A549 (cell line): ENCODE results near the gene DISP2. TPM values are rescaled to one million over a fixed set of nuclear protein-coding genes. Genes with fewer than 3 reads are reported as not detected.

Source experiments
- ATAC-seq, 2 experiments: fragments of 200-7000 bp in 1 of 2; fragments of >200 bp in 1 of 2; cut with Nextera tagmentation in 1 of 2; cut with Tn5 transposase in 1 of 2; 3 replicates each; pipeline versions ENCODE4 v1.8.0 to v1.9.1; 2018 to 2020; ENCODE audit warnings: mild to moderate bottlenecking in 1 of 2, moderate library complexity in 1 of 2
- CTCF ChIA-PET: fragments of 300-600 bp; sonication (Branson Sonifier 250); formaldehyde crosslinking; extraction: SDS; loops from one replicate; lab custom pipeline; 2021; ENCODE audit warnings: antibody characterized with exemption, inconsistent platforms; lab: Yijun Ruan, JAX
- POLR2A ChIA-PET: fragments of 350-600 bp; formaldehyde crosslinking; extraction: SDS; loops from one replicate; lab custom pipeline; 2021; ENCODE audit warnings: antibody characterized with exemption, inconsistent platforms; lab: Yijun Ruan, JAX
- DNase-seq, 2 experiments: peaks; one replicate each; pipeline versions ENCODE4 v3.0.0 to v3.0.0-alpha.2; 2011 to 2016; ENCODE audit warnings: low read depth in 1 of 2, low spot score in 1 of 2
- FAIRE-seq: peaks from 2 replicates; lab custom pipeline; 2011; peaks lifted over from hg19 to GRCh38; lab: Jason Lieb, UNC
- H3K27ac ChIP-seq, 2 experiments: fragments of >200 bp; sonication (Bioruptor Twin); formaldehyde crosslinking; 3 replicates each; pipeline ENCODE4 v1.5.1; 2016 to 2017
- H3K4me1 ChIP-seq: fragments of >200 bp; sonication (Bioruptor Twin); formaldehyde crosslinking; 3 replicates; pipeline ENCODE4 v1.6.1; 2016
- H3K4me2 ChIP-seq: fragments of >200 bp; sonication (Bioruptor Twin); formaldehyde crosslinking; 3 replicates; pipeline ENCODE4 v1.6.1; 2016
- H3K4me3 ChIP-seq: fragments of >200 bp; sonication (Bioruptor Twin); formaldehyde crosslinking; 3 replicates; pipeline ENCODE4 v1.5.1; 2016
- H3K9me3 ChIP-seq: fragments of >200 bp; sonication (Bioruptor Twin); formaldehyde crosslinking; 3 replicates; pipeline ENCODE4 v1.6.1; 2016
- ESRRA ChIP-seq: fragments of 150-350 bp; IDR thresholded peaks from 2 replicates; pipeline ENCODE4 v1.6.1; 2014; ENCODE audit warnings: mild to moderate bottlenecking, low read length, borderline replicate concordance
- FOSB ChIP-seq: fragments of 250-450 bp; sonication (Bioruptor Pico); IDR thresholded peaks from 2 replicates; pipeline ENCODE4 v1.5.0; 2020; ENCODE audit warnings: mild to moderate bottlenecking, moderate library complexity
- FOXS1 ChIP-seq: fragments of 250-450 bp; sonication (Bioruptor Pico); IDR thresholded peaks from 2 replicates; pipeline ENCODE4 v1.5.0; 2020; ENCODE audit warnings: mild to moderate bottlenecking, moderate library complexity
- HOXA7 ChIP-seq: fragments of 250-450 bp; sonication (Bioruptor Pico); IDR thresholded peaks from 2 replicates; pipeline ENCODE4 v1.5.0; 2020; ENCODE audit warnings: mild to moderate bottlenecking, moderate library complexity
- JUN ChIP-seq, 2 experiments: fragments of >200 bp; sonication (Bioruptor Twin); formaldehyde crosslinking; IDR thresholded peaks; 2 replicates in 1 of 2; 3 replicates in 1 of 2; pipeline ENCODE4 v1.6.1; 2016 to 2017
- JUNB ChIP-seq: fragments of >200 bp; sonication (Bioruptor Twin); formaldehyde crosslinking; IDR thresholded peaks from 2 replicates; pipeline ENCODE4 v1.6.1; 2016
- KDM1A ChIP-seq: fragments of 200-600 bp; sonication (generic); IDR thresholded peaks from 2 replicates; pipeline ENCODE4 v1.6.1; 2016; ENCODE audit warnings: low read depth, mild to moderate bottlenecking
- MAZ ChIP-seq: fragments of 150-350 bp; IDR thresholded peaks from 2 replicates; pipeline ENCODE4 v1.6.1; 2014; ENCODE audit warnings: antibody characterized with exemption, low read depth, low read length, borderline replicate concordance
- MYC ChIP-seq: IDR thresholded peaks from 2 replicates; pipeline ENCODE4 v1.6.1; 2012; ENCODE audit warnings: mild to moderate bottlenecking, inconsistent platforms, low read length, improper control_type of control experiment, borderline replicate concordance
- NFE2L2 ChIP-seq: fragments of 150-350 bp; conservative IDR thresholded peaks from 2 replicates; pipeline ENCODE4 v1.6.1; 2014; ENCODE audit warnings: low read length
- NPAS2 ChIP-seq: fragments of 250-450 bp; sonication (Bioruptor Pico); IDR thresholded peaks from 2 replicates; pipeline ENCODE4 v1.8.0; 2022; ENCODE audit warnings: mild to moderate bottlenecking, moderate library complexity, borderline replicate concordance
- NR3C1 ChIP-seq: fragments of >200 bp; sonication (Bioruptor Twin); formaldehyde crosslinking; IDR thresholded peaks from 3 replicates; pipeline ENCODE4 v1.6.1; 2017
- PHF8 ChIP-seq: fragments of 200-600 bp; sonication (generic); IDR thresholded peaks from 2 replicates; pipeline ENCODE4 v1.6.1; 2016; ENCODE audit warnings: low read depth, mild to moderate bottlenecking, antibody characterized with exemption, moderate library complexity, borderline replicate concordance
- POLR2AphosphoS2 ChIP-seq: conservative IDR thresholded peaks from 2 replicates; pipeline ENCODE4 v1.6.1; 2012; ENCODE audit warnings: low read length, improper control_type of control experiment, inconsistent platforms
- RARB ChIP-seq: fragments of 250-450 bp; sonication (Bioruptor Pico); IDR thresholded peaks from 2 replicates; pipeline ENCODE4 v1.8.0; 2021; ENCODE audit warnings: mild to moderate bottlenecking, moderate library complexity
- RCOR1 ChIP-seq: fragments of 150-350 bp; IDR thresholded peaks from 2 replicates; pipeline ENCODE4 v1.6.1; 2014; ENCODE audit warnings: antibody characterized with exemption, low read length, low read depth
- RFX5 ChIP-seq: fragments of 450-650 bp; IDR thresholded peaks from 2 replicates; pipeline ENCODE4 v1.7.1; 2014; ENCODE audit warnings: antibody characterized with exemption, mild to moderate bottlenecking, moderate library complexity
- RNF2 ChIP-seq: fragments of 200-600 bp; sonication (generic); IDR thresholded peaks from 2 replicates; pipeline ENCODE4 v1.6.1; 2016; ENCODE audit warnings: low read depth, mild to moderate bottlenecking, antibody characterized with exemption, moderate library complexity, borderline replicate concordance
- SREBF2 ChIP-seq: fragments of 450-650 bp; IDR thresholded peaks from 2 replicates; pipeline ENCODE4 v1.6.1; 2014; ENCODE audit warnings: mild to moderate bottlenecking, moderate library complexity
- TP53 ChIP-seq: fragments of 250-450 bp; sonication (Bioruptor Pico); IDR thresholded peaks from 2 replicates; pipeline ENCODE4 v1.5.0; 2021; ENCODE audit warnings: mild to moderate bottlenecking, moderate library complexity
- ZC3H11A ChIP-seq: fragments of 450-650 bp; IDR thresholded peaks from 2 replicates; pipeline ENCODE4 v1.6.1; 2014; ENCODE audit warnings: antibody characterized with exemption, mild to moderate bottlenecking
- WGBS: methylation state at CpG from one replicate; pipeline ENCODE4 v1.1.6; 2017; ENCODE audit errors: missing lambda C conversion rate; 5-methylcytosine and 5-hydroxymethylcytosine counted together
- polyA plus RNA-seq, 4 experiments: library from polyadenylated mRNA; depleted of rRNA in 3 of 4; stranded (reverse); fragments of >200 nt; fragmentation: RNase III in 1 of 4; extraction: RNeasy Plus Mini Kit Qiagen cat#74134 plus additional on column Dnase treatment in 1 of 4; gene quantifications; 2 replicates in 3 of 4; 3 replicates in 1 of 4; pipeline ENCODE4 v1.2.3, GENCODE V29; 2011 to 2017
- TF ChIP-seq, protein P1 (sequence below): IDR thresholded peaks from 2 replicates; pipeline ENCODE4 v1.6.1; 2012
- TF ChIP-seq, protein P2 (sequence below): fragments of >200 bp; sonication (Bioruptor Twin); formaldehyde crosslinking; IDR thresholded peaks from 2 replicates; pipeline ENCODE4 v1.6.1; 2016
- TF ChIP-seq, protein P3 (sequence below): fragments of >200 bp; sonication (Bioruptor Twin); formaldehyde crosslinking; IDR thresholded peaks from 3 replicates; pipeline ENCODE4 v1.5.1; 2016
- TF ChIP-seq, protein P4 (sequence below): fragments of 200-600 bp; sonication (generic); IDR thresholded peaks from 2 replicates; pipeline ENCODE4 v1.6.1; 2016; ENCODE audit warnings: antibody characterized with exemption, mild to moderate bottlenecking, moderate library complexity

Gene DISP2
- polyA plus RNA-seq, 2 of the 4 experiments (the other 2 are of a cell fraction) = 0.26 to 0.56 TPM

DNA sequence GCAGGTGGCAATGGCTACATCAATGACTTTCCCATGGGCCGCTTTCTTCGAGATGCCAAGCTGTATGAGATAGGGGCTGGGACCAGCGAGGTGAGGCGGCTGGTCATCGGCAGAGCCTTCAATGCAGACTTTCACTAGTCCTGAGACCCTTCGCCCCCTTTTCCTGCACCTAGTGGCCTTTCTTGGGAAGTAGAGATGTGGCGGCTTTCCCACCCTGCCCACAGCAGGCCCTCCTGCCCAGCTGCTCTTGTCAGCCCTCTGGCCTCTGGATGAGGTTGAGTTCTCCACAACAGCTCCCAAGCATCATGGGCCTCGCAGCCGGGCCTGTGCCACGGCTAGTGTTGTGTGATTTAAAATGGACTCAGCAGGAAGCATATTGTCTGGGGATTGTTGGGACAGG, 60.1 kb downstream of the DISP2 start:
- Histone ChIP-seq H3K9me3 (no peaks in the 10 kb centered on the region), H3K27ac (no peak overlapping the region), H3K4me2 (no peak overlapping the region), H3K4me3 (no peak overlapping the region), H3K4me1 (peaks cover 4% of the 10 kb centered on the region; the same call in 2 of the 3 replicates)
- CTCF ChIA-PET = interaction anchor here (1.1 to 2.4 kb wide), 5 partner anchors 19 to 139 kb away, joined by 4 to 11 read pairs (median 6); no protein-coding TSS in a partner anchor
- TF ChIP-seq FOSB (no peak), FOXS1 (no peak), ZC3H11A (no peak), NR3C1 (no peak), MAZ (no peak), NPAS2 (CRISPR knock-in tag) (no peak), RNF2 (no peak), POLR2AphosphoS2 (no peak), RCOR1 (no peak), KDM1A (no peak), RFX5 (no peak), PHF8 (no peak), JUN (IDR thresholded peaks at IDR 0.05) (no peak), NFE2L2 (no peak), MYC (no peak), RARB (no peak)
- TF ChIP-seq, protein P1, sequence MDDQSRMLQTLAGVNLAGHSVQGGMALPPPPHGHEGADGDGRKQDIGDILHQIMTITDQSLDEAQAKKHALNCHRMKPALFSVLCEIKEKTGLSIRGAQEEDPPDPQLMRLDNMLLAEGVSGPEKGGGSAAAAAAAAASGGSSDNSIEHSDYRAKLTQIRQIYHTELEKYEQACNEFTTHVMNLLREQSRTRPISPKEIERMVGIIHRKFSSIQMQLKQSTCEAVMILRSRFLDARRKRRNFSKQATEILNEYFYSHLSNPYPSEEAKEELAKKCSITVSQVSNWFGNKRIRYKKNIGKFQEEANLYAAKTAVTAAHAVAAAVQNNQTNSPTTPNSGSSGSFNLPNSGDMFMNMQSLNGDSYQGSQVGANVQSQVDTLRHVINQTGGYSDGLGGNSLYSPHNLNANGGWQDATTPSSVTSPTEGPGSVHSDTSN = no peak
- TF ChIP-seq, protein P2, sequence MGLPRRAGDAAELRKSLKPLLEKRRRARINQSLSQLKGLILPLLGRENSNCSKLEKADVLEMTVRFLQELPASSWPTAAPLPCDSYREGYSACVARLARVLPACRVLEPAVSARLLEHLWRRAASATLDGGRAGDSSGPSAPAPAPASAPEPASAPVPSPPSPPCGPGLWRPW = no peak
- TF ChIP-seq, protein P3, sequence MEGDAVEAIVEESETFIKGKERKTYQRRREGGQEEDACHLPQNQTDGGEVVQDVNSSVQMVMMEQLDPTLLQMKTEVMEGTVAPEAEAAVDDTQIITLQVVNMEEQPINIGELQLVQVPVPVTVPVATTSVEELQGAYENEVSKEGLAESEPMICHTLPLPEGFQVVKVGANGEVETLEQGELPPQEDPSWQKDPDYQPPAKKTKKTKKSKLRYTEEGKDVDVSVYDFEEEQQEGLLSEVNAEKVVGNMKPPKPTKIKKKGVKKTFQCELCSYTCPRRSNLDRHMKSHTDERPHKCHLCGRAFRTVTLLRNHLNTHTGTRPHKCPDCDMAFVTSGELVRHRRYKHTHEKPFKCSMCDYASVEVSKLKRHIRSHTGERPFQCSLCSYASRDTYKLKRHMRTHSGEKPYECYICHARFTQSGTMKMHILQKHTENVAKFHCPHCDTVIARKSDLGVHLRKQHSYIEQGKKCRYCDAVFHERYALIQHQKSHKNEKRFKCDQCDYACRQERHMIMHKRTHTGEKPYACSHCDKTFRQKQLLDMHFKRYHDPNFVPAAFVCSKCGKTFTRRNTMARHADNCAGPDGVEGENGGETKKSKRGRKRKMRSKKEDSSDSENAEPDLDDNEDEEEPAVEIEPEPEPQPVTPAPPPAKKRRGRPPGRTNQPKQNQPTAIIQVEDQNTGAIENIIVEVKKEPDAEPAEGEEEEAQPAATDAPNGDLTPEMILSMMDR = no peak
- TF ChIP-seq, protein P4, sequence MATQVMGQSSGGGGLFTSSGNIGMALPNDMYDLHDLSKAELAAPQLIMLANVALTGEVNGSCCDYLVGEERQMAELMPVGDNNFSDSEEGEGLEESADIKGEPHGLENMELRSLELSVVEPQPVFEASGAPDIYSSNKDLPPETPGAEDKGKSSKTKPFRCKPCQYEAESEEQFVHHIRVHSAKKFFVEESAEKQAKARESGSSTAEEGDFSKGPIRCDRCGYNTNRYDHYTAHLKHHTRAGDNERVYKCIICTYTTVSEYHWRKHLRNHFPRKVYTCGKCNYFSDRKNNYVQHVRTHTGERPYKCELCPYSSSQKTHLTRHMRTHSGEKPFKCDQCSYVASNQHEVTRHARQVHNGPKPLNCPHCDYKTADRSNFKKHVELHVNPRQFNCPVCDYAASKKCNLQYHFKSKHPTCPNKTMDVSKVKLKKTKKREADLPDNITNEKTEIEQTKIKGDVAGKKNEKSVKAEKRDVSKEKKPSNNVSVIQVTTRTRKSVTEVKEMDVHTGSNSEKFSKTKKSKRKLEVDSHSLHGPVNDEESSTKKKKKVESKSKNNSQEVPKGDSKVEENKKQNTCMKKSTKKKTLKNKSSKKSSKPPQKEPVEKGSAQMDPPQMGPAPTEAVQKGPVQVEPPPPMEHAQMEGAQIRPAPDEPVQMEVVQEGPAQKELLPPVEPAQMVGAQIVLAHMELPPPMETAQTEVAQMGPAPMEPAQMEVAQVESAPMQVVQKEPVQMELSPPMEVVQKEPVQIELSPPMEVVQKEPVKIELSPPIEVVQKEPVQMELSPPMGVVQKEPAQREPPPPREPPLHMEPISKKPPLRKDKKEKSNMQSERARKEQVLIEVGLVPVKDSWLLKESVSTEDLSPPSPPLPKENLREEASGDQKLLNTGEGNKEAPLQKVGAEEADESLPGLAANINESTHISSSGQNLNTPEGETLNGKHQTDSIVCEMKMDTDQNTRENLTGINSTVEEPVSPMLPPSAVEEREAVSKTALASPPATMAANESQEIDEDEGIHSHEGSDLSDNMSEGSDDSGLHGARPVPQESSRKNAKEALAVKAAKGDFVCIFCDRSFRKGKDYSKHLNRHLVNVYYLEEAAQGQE = no peak
- POLR2A ChIA-PET = interaction anchor here (1.0 kb wide), 1 partner anchor 36 kb away, joined by 3 read pairs; the partner anchor contains the start of gene KNSTRN
- ATAC-seq = no peak
- no peak for DNase-seq
- 88% methylated on average over 8 of the region's 10 CpGs for WGBS
- FAIRE-seq = no peak

DNA sequence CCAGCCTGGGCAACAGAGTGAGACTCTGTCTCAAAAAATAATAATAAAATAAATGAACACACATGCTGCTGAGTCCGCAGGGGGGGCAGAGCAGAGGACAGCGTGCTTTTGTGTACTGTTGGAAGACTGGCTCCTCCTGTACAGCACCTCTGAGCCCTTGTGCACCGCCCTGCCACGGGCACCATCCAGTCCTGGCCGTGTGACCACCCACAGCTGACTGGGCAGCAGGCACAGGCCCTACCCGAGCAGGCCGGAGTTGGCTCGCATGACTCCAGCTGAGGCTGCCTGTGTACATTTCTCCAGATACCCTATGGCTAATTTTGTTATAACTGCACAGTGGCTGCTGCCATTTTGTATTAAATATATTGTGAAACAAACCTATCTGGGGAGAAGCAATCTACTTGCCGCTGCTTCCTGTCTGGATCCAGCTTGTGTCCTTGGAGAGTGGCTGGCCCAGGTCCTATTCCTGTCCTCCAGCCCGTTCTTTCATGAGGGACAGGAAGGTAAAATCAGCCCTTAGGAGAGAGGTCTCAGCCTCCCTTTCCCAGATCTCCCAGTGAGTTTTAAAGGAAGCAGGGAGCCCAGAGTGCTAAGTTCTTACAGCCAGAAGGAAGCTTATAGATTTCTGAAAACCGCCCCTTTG, 62.2 kb downstream of the DISP2 start:
- POLR2A ChIA-PET = no interaction called here
- ATAC-seq = no peak
- H3K9me3 ChIP-seq = no peaks in the 10 kb centered on the region
- DNase-seq = no peak
- peaks cover 4% of the 10 kb centered on the region; the same call in 2 of the 3 replicates for H3K4me1 ChIP-seq
- no peak overlapping the region for H3K4me2 ChIP-seq
- H3K4me3 ChIP-seq = no peak overlapping the region
- H3K27ac ChIP-seq = no peak overlapping the region
- CTCF ChIA-PET = interaction anchor here (1.2 to 8.4 kb wide), 10 partner anchors 14 to 146 kb away, joined by 3 to 59 read pairs (median 6); partner anchors contain the start of genes INAFM2 and IVD
- TF ChIP-seq KDM1A (no peak), JUNB (no peak), ESRRA (no peak), RFX5 (no peak), SREBF2 (no peak), TP53 (no peak), HOXA7 (CRISPR knock-in tag) (no peak), RNF2 (no peak)
- 89% methylated on average over 7 of the region's 11 CpGs for WGBS
- FAIRE-seq = no peak
